ENCODE data around the gene SEPTIN2.
A peak's percentile ranks its signal among the peaks of the same experiment; 100 is the strongest.

Gene SEPTIN2

DNA sequence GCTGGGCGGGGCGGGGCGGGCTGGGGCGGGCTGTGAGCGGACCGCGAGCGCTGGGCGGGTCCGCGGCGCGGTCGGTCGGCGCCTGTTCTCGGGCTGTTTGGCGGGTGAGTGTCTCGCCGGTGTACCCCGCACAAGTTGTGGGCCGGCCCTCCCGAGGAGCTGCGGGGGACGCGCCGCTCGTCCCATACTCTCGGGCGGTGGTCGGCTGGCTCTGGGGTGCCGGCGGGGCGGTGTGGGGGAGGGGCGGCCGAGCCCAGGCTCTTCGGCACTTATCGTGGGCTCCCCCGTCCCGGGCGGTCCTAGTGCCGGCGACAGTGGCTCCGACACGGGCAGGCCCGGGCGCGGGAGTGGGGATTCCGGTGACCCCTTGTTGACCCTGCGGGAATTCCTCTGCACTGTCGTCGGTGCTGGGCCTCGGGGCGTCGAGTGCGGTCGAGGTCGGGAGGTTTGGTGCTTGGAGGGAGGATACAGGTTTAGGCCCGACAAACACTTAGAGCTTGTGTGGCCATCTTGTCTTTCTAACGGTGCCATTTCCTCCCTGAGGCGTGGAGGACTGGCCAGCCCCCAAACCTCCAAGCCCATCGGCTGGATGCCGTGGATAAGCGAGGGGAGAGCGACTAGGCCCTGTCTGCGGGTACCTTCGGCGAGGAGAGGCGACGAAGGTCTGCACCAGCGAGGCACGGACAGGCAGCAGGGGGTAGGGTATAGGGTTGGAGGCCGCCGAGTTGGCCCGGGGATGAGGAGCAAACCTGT is at the start of gene SEPTIN2:
TSS of gene SEPTIN2 (plus strand) at position 47 of the 753 bp plus-strand sequence. CDS start 8,308 bp downstream, outside the sequence.
- H3K9me3 ChIP-seq: no peaks in the 10 kb centered on the region
- H4K20me1 ChIP-seq: peaks cover 52% of the 10 kb centered on the region
- H3K27me3 ChIP-seq: no peaks in the 10 kb centered on the region
- H3K4me3 ChIP-seq: peak within 1 kb of the TSS; percentile 87
- H3K36me3 ChIP-seq: peaks cover 18% of the 10 kb centered on the region; the same call in 1 of the 2 replicates
- H3K27ac ChIP-seq: peak within 1 kb of the TSS; percentile 99
- TF ChIP-seq Cebpa-rat (IDR thresholded peaks at IDR 0.05): no peak
- peak within 1 kb of the TSS; percentile 81 for H3K4me2 ChIP-seq
- peak within 1 kb of the TSS; percentile 98 for H3K9ac ChIP-seq
- H3K4me1 ChIP-seq: peaks cover 75% of the 10 kb centered on the region

DNA sequence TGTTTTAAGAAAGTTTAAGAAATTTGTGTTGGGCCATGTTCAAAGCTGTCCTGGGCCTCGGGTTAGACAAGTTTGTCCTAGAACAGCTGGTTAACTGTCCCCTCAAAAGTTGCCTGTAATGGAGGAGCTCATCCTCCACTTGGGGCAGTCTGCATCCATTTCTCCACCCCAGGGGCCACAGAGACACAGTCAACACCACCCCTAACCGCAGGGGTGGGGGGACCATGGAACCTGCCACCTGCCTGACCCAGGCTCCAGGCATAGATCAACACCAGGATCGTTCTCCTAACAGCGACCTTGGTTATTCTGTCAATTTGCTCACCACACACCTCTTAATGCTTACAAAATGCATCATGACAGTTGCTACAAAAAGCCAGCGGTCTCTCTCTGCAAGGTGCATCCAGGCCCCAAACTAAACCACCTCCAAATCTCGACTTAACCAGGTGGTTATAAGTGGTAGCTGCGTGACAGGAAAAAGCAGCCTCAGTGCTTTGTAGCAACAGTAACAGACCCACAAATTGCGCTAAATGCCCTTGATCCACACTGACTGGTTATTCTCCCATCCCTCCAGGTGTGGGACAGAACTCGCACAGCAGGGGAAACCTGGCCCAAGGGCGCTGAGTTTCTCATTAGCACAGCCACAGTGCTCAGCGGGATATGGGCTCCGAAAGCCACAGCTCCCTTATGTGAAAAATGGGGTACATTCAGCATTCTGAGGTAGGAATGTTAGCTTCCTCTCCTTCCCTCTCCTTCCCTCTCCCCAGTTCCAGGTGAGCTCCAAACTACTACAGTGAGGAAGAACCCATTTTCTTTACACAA is 48.3 kb upstream of the SEPTIN2 start:
- H3K9me3 ChIP-seq: no peaks in the 10 kb centered on the region
- H3K4me1 ChIP-seq: peaks cover 29% of the 10 kb centered on the region
- peaks cover 20% of the 10 kb centered on the region for H3K27me3 ChIP-seq
- H3K4me3 ChIP-seq: no peak overlapping the region
- H3K9ac ChIP-seq: no peak overlapping the region
- H3K36me3 ChIP-seq: peaks cover 76% of the 10 kb centered on the region
- no peak overlapping the region for H3K4me2 ChIP-seq
- H3K27ac ChIP-seq: no peak overlapping the region
- TF ChIP-seq Cebpa-rat (IDR thresholded peaks at IDR 0.05): no peak
- peaks cover 82% of the 10 kb centered on the region for H4K20me1 ChIP-seq

DNA sequence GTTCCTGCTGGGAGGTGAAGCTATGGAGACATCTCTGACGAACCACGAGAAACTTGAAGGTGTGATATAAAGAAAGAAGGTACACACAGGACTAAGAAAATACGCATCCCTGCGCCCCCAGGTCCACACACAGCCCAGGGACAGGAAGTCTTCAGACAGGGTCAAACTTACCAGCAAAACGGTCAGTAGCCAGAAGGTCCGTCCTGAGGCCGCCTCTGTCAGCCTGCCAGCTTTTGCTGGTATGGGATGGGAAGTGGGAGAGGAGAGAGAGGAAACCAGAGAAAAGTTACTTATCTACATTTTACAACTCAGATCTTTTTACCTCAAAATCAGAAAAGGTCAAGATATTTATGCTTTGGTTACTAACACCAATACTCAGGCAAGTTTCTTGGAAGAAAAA is 47.4 kb upstream of the SEPTIN2 start:
- no peaks in the 10 kb centered on the region for H3K9me3 ChIP-seq
- TF ChIP-seq Cebpa-rat (IDR thresholded peaks at IDR 0.05): no peak
- peaks cover 68% of the 10 kb centered on the region for H3K36me3 ChIP-seq
- H3K9ac ChIP-seq: no peak overlapping the region
- peaks cover 27% of the 10 kb centered on the region for H3K27me3 ChIP-seq
- no peak overlapping the region for H3K4me2 ChIP-seq
- H3K4me1 ChIP-seq: peaks cover 34% of the 10 kb centered on the region
- H3K27ac ChIP-seq: no peak overlapping the region
- no peak overlapping the region for H3K4me3 ChIP-seq
- H4K20me1 ChIP-seq: peaks cover 80% of the 10 kb centered on the region

DNA sequence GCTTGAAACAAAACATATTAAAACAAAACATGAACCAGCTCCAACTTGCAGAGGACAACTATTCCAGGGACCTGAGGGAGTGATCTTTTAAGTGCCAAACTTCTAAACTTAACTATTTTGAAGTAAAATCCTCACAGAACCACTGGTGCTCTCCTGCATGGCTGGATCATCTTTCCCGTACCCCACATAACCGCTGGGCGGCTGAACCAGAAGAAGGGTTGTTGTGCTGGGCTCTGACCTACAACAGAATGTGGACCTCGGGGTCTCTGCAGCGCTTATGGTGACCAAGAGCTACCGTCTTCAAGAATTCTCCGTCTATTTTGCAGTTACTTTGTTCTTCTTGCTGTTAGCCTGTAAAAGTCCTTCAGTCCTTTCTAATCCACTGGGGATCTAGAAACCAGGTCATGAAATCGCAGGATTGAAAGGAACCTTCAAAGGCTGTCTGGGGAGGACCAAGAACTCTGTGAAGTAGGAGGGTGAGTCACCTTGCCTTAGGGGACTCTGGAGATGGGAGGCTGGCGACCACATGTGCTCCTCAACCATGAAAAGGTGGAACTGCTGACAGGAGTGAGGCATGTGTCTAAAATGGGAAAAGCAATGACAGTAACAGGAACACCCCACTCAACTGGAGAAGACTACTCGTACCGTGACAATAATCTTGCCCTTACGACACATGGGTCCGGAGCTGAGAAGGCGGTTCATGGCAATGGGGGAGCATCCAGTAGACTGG is 46.8 kb upstream of the SEPTIN2 start:
- no peak overlapping the region for H3K27ac ChIP-seq
- H3K9ac ChIP-seq: no peak overlapping the region
- TF ChIP-seq Cebpa-rat (IDR thresholded peaks at IDR 0.05): no peak
- H3K36me3 ChIP-seq: peaks cover 62% of the 10 kb centered on the region
- peaks cover 37% of the 10 kb centered on the region for H3K4me1 ChIP-seq
- H3K4me3 ChIP-seq: no peak overlapping the region
- H3K4me2 ChIP-seq: no peak overlapping the region
- H3K27me3 ChIP-seq: peaks cover 33% of the 10 kb centered on the region
- H4K20me1 ChIP-seq: peaks cover 84% of the 10 kb centered on the region
- no peaks in the 10 kb centered on the region for H3K9me3 ChIP-seq

DNA sequence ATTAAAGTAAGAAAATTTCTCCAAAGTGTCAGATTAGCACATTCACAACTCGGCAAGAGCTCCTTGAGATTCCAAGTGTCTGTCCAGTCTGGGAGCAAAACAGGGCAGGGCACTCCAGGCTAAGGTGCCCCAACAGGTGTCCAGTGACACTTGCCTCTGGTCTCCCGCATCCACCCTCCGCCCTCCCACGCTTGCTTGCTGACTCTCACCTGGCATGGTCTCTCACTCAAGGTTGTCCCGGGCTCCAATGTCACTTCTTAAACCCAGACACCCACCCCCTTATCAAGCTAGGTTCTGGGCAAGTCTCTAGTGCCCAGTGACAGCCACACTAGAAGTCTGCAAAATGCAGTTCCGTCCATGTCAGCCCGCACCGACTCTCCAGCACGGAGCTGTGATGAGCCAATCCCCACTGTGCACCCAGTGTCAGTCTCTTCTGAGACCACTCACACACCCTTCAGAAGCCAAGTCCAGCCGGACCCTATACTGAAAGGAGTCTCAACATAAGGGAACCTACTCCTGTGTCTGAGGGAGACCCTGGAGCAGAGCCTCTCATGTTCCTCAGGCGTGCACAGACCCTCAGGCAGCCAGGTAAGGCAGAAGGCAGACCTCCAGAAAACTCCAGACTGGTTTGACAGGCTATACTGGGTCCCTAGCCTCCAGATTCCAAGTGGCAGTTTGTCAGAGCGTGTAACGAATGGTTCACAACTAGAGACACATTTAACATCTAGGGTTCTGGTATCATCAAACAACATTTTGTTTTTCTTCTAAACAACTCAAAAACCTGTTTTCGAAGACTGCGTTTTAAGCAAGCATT is 45.8 kb upstream of the SEPTIN2 start:
- H4K20me1 ChIP-seq: peaks cover 94% of the 10 kb centered on the region
- peaks cover 1% of the 10 kb centered on the region; the same call in 1 of the 2 replicates for H3K9me3 ChIP-seq
- H3K36me3 ChIP-seq: peaks cover 51% of the 10 kb centered on the region
- no peak for TF ChIP-seq Cebpa-rat (IDR thresholded peaks at IDR 0.05)
- H3K4me1 ChIP-seq: peaks cover 37% of the 10 kb centered on the region
- H3K4me3 ChIP-seq: no peak overlapping the region
- no peak overlapping the region for H3K27ac ChIP-seq
- H3K4me2 ChIP-seq: no peak overlapping the region
- peaks cover 42% of the 10 kb centered on the region for H3K27me3 ChIP-seq
- no peak overlapping the region for H3K9ac ChIP-seq

DNA sequence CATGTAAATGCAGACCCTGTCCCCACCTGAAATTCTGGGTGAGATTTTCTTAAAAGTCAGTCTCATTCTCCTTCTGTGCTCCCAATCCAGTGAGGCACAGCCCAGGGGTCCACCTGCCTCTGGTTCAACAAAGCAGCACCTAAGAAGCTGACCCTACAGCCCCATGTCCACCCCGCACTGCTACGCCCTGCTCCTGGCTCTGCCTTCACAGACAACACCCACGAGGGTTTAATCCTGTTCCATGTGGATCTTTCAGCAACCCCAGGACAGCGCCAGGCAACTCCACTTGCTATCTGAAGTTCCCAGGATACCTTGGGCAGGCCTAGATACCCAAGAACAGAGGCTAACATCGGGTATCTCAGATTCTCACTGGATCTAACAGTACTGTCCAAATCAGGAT is 45.2 kb upstream of the SEPTIN2 start:
- no peak for TF ChIP-seq Cebpa-rat (IDR thresholded peaks at IDR 0.05)
- H3K9me3 ChIP-seq: peaks cover 7% of the 10 kb centered on the region
- H3K9ac ChIP-seq: no peak overlapping the region
- H3K36me3 ChIP-seq: peaks cover 45% of the 10 kb centered on the region
- peak overlapping the region; percentile 75 for H3K4me2 ChIP-seq
- no peak overlapping the region for H3K4me3 ChIP-seq
- H3K4me1 ChIP-seq: peaks cover 37% of the 10 kb centered on the region
- H4K20me1 ChIP-seq: peaks cover 95% of the 10 kb centered on the region
- peaks cover 44% of the 10 kb centered on the region for H3K27me3 ChIP-seq
- no peak overlapping the region for H3K27ac ChIP-seq

DNA sequence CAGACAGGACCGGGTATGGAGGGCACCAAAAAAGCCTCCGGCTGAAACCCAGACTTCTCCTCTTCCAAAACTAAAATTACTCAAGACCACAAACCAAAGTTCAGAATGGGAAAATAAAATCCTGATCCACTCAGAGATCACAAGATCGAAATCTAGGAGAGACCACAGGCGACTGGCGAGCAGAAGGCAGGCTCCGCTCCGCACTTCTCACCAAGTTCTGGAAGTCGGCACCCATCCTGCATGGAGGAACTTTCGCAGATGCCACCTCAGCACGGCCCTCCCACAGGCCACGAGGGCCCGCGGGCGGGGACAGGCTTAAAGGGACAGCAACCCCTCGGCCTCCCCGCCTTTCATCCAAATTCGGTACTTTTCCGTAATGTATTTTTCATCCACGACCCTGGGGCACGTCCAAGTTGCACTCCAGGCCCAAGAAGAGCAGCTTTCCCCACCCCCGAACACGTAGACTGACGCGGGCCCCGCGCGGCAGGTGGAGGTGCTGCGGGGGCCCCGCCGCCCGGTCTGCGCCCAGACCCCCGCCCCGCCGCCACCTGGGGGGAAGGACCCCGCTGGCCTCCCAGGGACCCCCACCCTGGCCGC is 43.9 kb upstream of the SEPTIN2 start:
- H3K36me3 ChIP-seq: peaks cover 33% of the 10 kb centered on the region
- TF ChIP-seq Cebpa-rat (IDR thresholded peaks at IDR 0.05): no peak
- H3K9me3 ChIP-seq: peaks cover 16% of the 10 kb centered on the region
- peaks cover 44% of the 10 kb centered on the region for H3K27me3 ChIP-seq
- peaks cover 37% of the 10 kb centered on the region for H3K4me1 ChIP-seq
- peaks cover 88% of the 10 kb centered on the region for H4K20me1 ChIP-seq
- H3K4me2 ChIP-seq: peak overlapping the region; percentile 75
- peak overlapping the region; percentile 84 for H3K27ac ChIP-seq
- H3K9ac ChIP-seq: peak overlapping the region; percentile 88
- peak overlapping the region; percentile 88 for H3K4me3 ChIP-seq

DNA sequence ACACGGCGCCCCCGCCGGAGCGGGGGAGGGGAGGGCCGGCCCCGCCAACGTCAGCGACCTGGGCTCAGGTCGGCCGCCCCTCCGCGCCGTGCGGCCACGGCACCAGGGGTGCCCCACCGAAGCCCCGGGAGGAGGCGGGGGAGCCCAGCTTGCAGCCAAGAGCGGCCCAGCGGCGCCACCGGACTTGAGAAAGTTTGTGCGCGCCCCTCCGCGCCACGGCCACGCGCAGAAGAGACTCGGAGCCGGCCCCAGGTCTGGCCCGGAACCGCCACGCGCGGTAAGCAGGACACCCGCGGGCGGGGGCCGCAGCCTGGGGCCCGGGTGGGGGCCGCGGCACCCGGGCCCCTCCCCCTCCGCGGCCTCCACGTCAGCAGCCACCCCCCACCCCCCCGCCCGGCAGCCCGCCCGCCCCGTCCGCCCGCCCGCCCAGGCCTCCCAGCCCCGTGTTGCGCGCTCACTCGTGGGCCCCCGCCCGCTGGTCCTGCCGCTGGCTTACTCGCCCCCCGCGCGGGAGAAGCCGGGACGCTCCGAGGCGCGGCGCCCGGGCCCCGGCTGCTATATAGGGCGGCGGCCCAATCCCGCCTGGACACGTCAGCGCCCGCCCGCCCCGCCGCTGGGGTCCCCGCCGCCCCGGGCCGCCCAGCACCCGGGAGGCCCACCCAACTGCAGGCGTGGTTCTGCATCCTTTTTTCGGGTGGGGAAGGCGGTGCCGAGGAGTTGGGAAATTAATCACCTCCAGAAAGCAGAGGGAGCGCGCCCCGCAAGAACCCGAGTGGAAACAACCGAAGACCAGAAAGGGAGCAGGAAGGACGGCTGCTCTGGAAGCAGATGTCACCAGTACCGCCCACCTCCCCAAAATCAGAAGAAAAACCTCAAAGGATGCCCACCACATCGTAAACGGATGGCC is 43.2 kb upstream of the SEPTIN2 start:
- Histone ChIP-seq H3K4me2 (peak overlapping the region; percentile 87), H3K36me3 (peaks cover 25% of the 10 kb centered on the region), H3K27me3 (peaks cover 44% of the 10 kb centered on the region), H3K27ac (peak overlapping the region; percentile 84), H3K9me3 (peaks cover 16% of the 10 kb centered on the region), H4K20me1 (peaks cover 88% of the 10 kb centered on the region), H3K4me3 (peak overlapping the region; percentile 88), H3K9ac (peak overlapping the region; percentile 88), H3K4me1 (peaks cover 37% of the 10 kb centered on the region)
- TF ChIP-seq Cebpa-rat (IDR thresholded peaks at IDR 0.05): no peak
